ENCODE results near the gene NPBWR2.

GRCh38 chr20:64112691-64113443, 5.5 kb upstream of the NPBWR2 start:
- TF ChIP-seq CTCF (IDR thresholded peaks at IDR 0.05) (no peak), ZFX (IDR thresholded peaks at IDR 0.05; ENCODE audit: borderline replicate concordance) (no peak)

All from 22Rv1 (cell line).